ENCODE measurements around the gene SMARCAL1. TPM values are rescaled to one million over a fixed set of nuclear protein-coding genes. Genes with fewer than 3 reads are reported as not detected.
A peak's percentile ranks its signal among the peaks of the same experiment; 100 is the strongest.

SMARCAL1 gene
- 100 to 1,000 TPM in 1 of 5 donors, 10 to 100 TPM in 4; 13.0 to 152 (median 30.9) TPM for total RNA-seq
- polyA plus RNA-seq: 10 to 100 TPM in 1 of 3 donors, 1 to 10 TPM in 2; 5.8 to 10.2 (median 6.8) TPM
- long read RNA-seq, donor 1, partial matches to known transcripts: 8 of 8 reads
- long read RNA-seq, donor 1, other reads (novel, unspliced or antisense): 0 of 8 reads
- long read RNA-seq, donor 2, partial matches to known transcripts: 16 of 17 reads
- long read RNA-seq, donor 2, other reads (novel, unspliced or antisense): 0 of 17 reads
- long read RNA-seq, donor 3: 0 reads
- long read RNA-seq, donor 4: 0 reads
- long read RNA-seq, donor 5, partial matches to known transcripts: 0 of 1 reads
- long read RNA-seq, donor 5, other reads (novel, unspliced or antisense): 0 of 1 reads
- long read RNA-seq, donor 6: 0 reads
- long read RNA-seq, donor 7, partial matches to known transcripts: 9 of 12 reads
- long read RNA-seq, donor 7, other reads (novel, unspliced or antisense): 0 of 12 reads
- long read RNA-seq, donor 8, partial matches to known transcripts: 0 of 2 reads
- long read RNA-seq, donor 8, other reads (novel, unspliced or antisense): 0 of 2 reads
- long read RNA-seq, donor 9, partial matches to known transcripts: 0 of 2 reads
- long read RNA-seq, donor 9, other reads (novel, unspliced or antisense): 0 of 2 reads
- long read RNA-seq, donor 10: 0 reads

GRCh38 chr2:216412022-216412999 is at the start of gene SMARCAL1:
TSS of gene SMARCAL1 (plus strand) at chr2:216412484. CDS start at chr2:216414705, 2,221 bp downstream.
- WGBS, 5 donors: 5 to 7% (median 6%) methylated on average over 46 to 56 of the region's 56 CpGs
- Histone ChIP-seq H3K4me3 (peak within 1 kb of the TSS; percentile 66 to 84 (median 78)), H3K36me3 (peaks cover 3 to 29% (median 29%) of the 10 kb centered on the region in 4 donors), H3K9me3 (no peaks in the 10 kb centered on the region), H3K27ac (peak within 1 kb of the TSS; percentile 94 to 97 (median 95)), H3K4me1 (peaks cover 0 to 25% (median 16%) of the 10 kb centered on the region in 4 donors), H3K27me3 (peaks cover 0 to 12% (median 0%) of the 10 kb centered on the region in 3 donors)
- intact Hi-C loops (cut with DNase I; ENCODE audit: low total_unique reads): no loop called here
- peak; percentile 99 to 100 for DNase-seq
- TF ChIP-seq POLR2A (IDR thresholded peaks at IDR 0.05) (peak in 1 of 4 donors; percentile 25), POLR2AphosphoS5 (IDR thresholded peaks at IDR 0.05) (peak; percentile 65 to 85 (median 74)), EP300 (IDR thresholded peaks at IDR 0.05) (no peak), CTCF (IDR thresholded peaks at IDR 0.05) (no peak)

- Histone ChIP-seq H3K27me3 (peaks cover 0 to 44% (median 0%) of the 10 kb centered on the region in 3 donors), H3K4me1 (no peaks in the 10 kb centered on the region), H3K4me3 (no peak overlapping the region), H3K27ac (no peak overlapping the region), H3K36me3 (no peaks in the 10 kb centered on the region), H3K9me3 (no peaks in the 10 kb centered on the region)
- peak in 1 of 2 donors; percentile 74 for DNase-seq
- intact Hi-C loops (cut with DNase I; ENCODE audit: low total_unique reads): no loop called here
- 37 to 47% (median 41%) methylated on average over 2 of the region's 2 CpGs for WGBS, 5 donors
- TF ChIP-seq EP300 (IDR thresholded peaks at IDR 0.05) (no peak), POLR2AphosphoS5 (IDR thresholded peaks at IDR 0.05) (no peak), POLR2A (IDR thresholded peaks at IDR 0.05) (no peak), CTCF (IDR thresholded peaks at IDR 0.05) (no peak)
These were observed 49.6 kb upstream of the SMARCAL1 start for GRCh38 chr2:216362730-216363129.

GRCh38 chr2:216363221-216363620 is 49.1 kb upstream of the SMARCAL1 start:
- Histone ChIP-seq H3K4me1 (no peaks in the 10 kb centered on the region), H3K27ac (no peak overlapping the region), H3K9me3 (no peaks in the 10 kb centered on the region), H3K27me3 (peaks cover 0 to 47% (median 0%) of the 10 kb centered on the region in 3 donors), H3K36me3 (no peaks in the 10 kb centered on the region), H3K4me3 (no peak overlapping the region)
- intact Hi-C loops (cut with DNase I; ENCODE audit: low total_unique reads): no loop called here
- 71 to 84% (median 80%) methylated on average over 3 of the region's 3 CpGs for WGBS, 5 donors
- DNase-seq: no peak
- TF ChIP-seq CTCF (IDR thresholded peaks at IDR 0.05) (no peak), EP300 (IDR thresholded peaks at IDR 0.05) (no peak), POLR2AphosphoS5 (IDR thresholded peaks at IDR 0.05) (no peak), POLR2A (IDR thresholded peaks at IDR 0.05) (no peak)
